IMR-90 (cell line): ENCODE results near the gene STMN3. TPM values are rescaled to one million over a fixed set of nuclear protein-coding genes. Genes with fewer than 3 reads are reported as not detected.
"Not testable (repeated sequence)": the region's sequence is repeated elsewhere in the genome, so short reads cannot be mapped to it uniquely, and the experiment has no call there.

Source experiments
- ATAC-seq: fragments of 200-7000 bp; cut with Tn5 transposase; 2 replicates; pipeline ENCODE4 v1.9.1; 2020; ENCODE audit warnings: low read depth, mild to moderate bottlenecking, moderate library complexity
- BruUV-seq: library from RNA; stranded (reverse); fragments of 400-500 nt; replicated peaks from 2 replicates; lab custom pipeline; 2021; lab: Mats Ljungman, UMichigan
- CTCF ChIA-PET: fragments of 300-600 bp; formaldehyde crosslinking; extraction: SDS; loops from one replicate; lab custom pipeline; 2021; ENCODE audit warnings: antibody characterized with exemption; lab: Yijun Ruan, JAX
- POLR2A ChIA-PET: fragments of 300-600 bp; sonication (Branson Sonifier 250); formaldehyde crosslinking; loops from one replicate; lab custom pipeline; 2022; ENCODE audit warnings: antibody characterized with exemption; ENCODE audit not compliant: unreplicated experiment; lab: Charles Lee
- DNase-seq: peaks from one replicate; pipeline ENCODE4 v3.0.0; 2013
- H2AFZ ChIP-seq: replicated peaks from 2 replicates; pipeline ENCODE3; 2013; ENCODE audit warnings: low read length, mild to moderate bottlenecking; ENCODE audit not compliant: poor library complexity
- H2AK5ac ChIP-seq: 2 replicates; pipeline ENCODE4 v1.6.1; 2013; ENCODE audit warnings: low read depth, low read length, inconsistent platforms
- H2AK9ac ChIP-seq: replicated peaks from 2 replicates; pipeline ENCODE3; 2013; ENCODE audit warnings: mild to moderate bottlenecking, low read depth, low read length, moderate library complexity; ENCODE audit not compliant: poor library complexity
- H2BK120ac ChIP-seq: 2 replicates; pipeline ENCODE4 v1.6.1; 2013; ENCODE audit warnings: low read depth, low read length, inconsistent platforms
- H2BK15ac ChIP-seq: 3 replicates; pipeline ENCODE4 v1.6.1; 2013; ENCODE audit warnings: low read depth, low read length, inconsistent platforms
- H2BK20ac ChIP-seq: 2 replicates; pipeline ENCODE4 v1.6.1; 2013; ENCODE audit warnings: low read depth, mild to moderate bottlenecking, inconsistent platforms, low read length, moderate library complexity
- H2BK5ac ChIP-seq: 2 replicates; pipeline ENCODE4 v1.6.1; 2013; ENCODE audit warnings: mild to moderate bottlenecking, low read depth, low read length, inconsistent platforms; ENCODE audit not compliant: poor library complexity, severe bottlenecking
- H3K14ac ChIP-seq: replicated peaks from 2 replicates; pipeline ENCODE4 v1.6.1; 2013; ENCODE audit warnings: low read depth, low read length, inconsistent platforms
- H3K18ac ChIP-seq: 2 replicates; pipeline ENCODE4 v1.6.1; 2013; ENCODE audit warnings: low read depth, low read length, control low read depth
- H3K23ac ChIP-seq: 2 replicates; pipeline ENCODE4 v1.6.1; 2013; ENCODE audit warnings: low read depth, low read length, inconsistent platforms
- H3K27ac ChIP-seq: 2 replicates; pipeline ENCODE4 v1.5.1; 2013; ENCODE audit warnings: mild to moderate bottlenecking, control low read depth, low read length; ENCODE audit not compliant: insufficient read depth
- H3K27me3 ChIP-seq: 2 replicates; pipeline ENCODE4 v1.6.1; 2013; ENCODE audit warnings: low read length; ENCODE audit not compliant: control insufficient read depth, insufficient read depth
- H3K36me3 ChIP-seq: 2 replicates; pipeline ENCODE4 v1.6.1; 2013; ENCODE audit warnings: low read length, mixed read lengths; ENCODE audit not compliant: control insufficient read depth, insufficient read depth
- H3K4ac ChIP-seq: 2 replicates; pipeline ENCODE4 v1.6.1; 2013; ENCODE audit warnings: low read depth, low read length, inconsistent platforms
- H3K4me1 ChIP-seq: 2 replicates; pipeline ENCODE4 v1.6.1; 2013; ENCODE audit warnings: low read length, mixed read lengths; ENCODE audit not compliant: control insufficient read depth, insufficient read depth
- H3K4me2 ChIP-seq: 2 replicates; pipeline ENCODE4 v1.6.1; 2013; ENCODE audit warnings: low read depth, mild to moderate bottlenecking, control low read depth, low read length, moderate library complexity
- H3K4me3 ChIP-seq: 2 replicates; pipeline ENCODE4 v1.5.1; 2013; ENCODE audit warnings: low read depth, mild to moderate bottlenecking, control low read depth, low read length, moderate library complexity; ENCODE audit not compliant: insufficient read depth
- H3K56ac ChIP-seq: 2 replicates; pipeline ENCODE4 v1.6.1; 2013; ENCODE audit warnings: low read length, inconsistent platforms; ENCODE audit not compliant: insufficient read depth; ENCODE audit errors: extremely low read depth
- H3K79me1 ChIP-seq, 2 experiments: 2 replicates each; pipeline ENCODE4 v1.6.1; 2013; ENCODE audit warnings: low read length in 2 of 2, inconsistent platforms in 1 of 2, low read depth in 1 of 2
- H3K9ac ChIP-seq: 2 replicates; pipeline ENCODE4 v1.6.1; 2013; ENCODE audit warnings: low read depth, low read length, control low read depth
- H3K9me1 ChIP-seq: 2 replicates; pipeline ENCODE4 v1.6.1; 2013; ENCODE audit warnings: low read length, inconsistent platforms; ENCODE audit not compliant: insufficient read depth
- H3K9me3 ChIP-seq: 2 replicates; pipeline ENCODE4 v1.6.1; 2013; ENCODE audit warnings: low read length; ENCODE audit not compliant: control insufficient read depth, insufficient read depth
- H4K20me1 ChIP-seq: 2 replicates; pipeline ENCODE4 v1.6.1; 2013; ENCODE audit warnings: low read length, inconsistent platforms; ENCODE audit not compliant: insufficient read depth
- H4K5ac ChIP-seq: 2 replicates; pipeline ENCODE4 v1.6.1; 2013; ENCODE audit warnings: mild to moderate bottlenecking, low read depth, low read length, control low read depth
- H4K8ac ChIP-seq, 2 experiments: 2 replicates each; pipeline ENCODE4 v1.6.1; 2013; ENCODE audit warnings: low read depth in 2 of 2, low read length in 2 of 2, control low read depth in 1 of 2, inconsistent platforms in 1 of 2
- H4K91ac ChIP-seq: 2 replicates; pipeline ENCODE4 v1.6.1; 2013; ENCODE audit warnings: low read depth, low read length, inconsistent platforms; ENCODE audit not compliant: insufficient read depth
- CHD1 ChIP-seq: IDR thresholded peaks from 2 replicates; pipeline ENCODE4 v1.6.1; 2012; ENCODE audit warnings: low read depth, low read length, improper control_type of control experiment
- POLR2A ChIP-seq: IDR thresholded peaks from 2 replicates; pipeline ENCODE4 v1.6.1; 2012; ENCODE audit warnings: mild to moderate bottlenecking, low read depth, low read length
- WGBS, 2 experiments: methylation state at CpG; one replicate each; pipeline versions ENCODE4 v1.1.5 to v1.1.7; 2013; ENCODE audit warnings: missing lambda C conversion rate in 2 of 2; ENCODE audit not compliant: insufficient read length in 1 of 2; ENCODE audit errors: extremely low coverage in 2 of 2; 5-methylcytosine and 5-hydroxymethylcytosine counted together
- dilution Hi-C: fragments of 300-500 bp; cut with HindIII; formaldehyde crosslinking; loops from one replicate; pipeline ENCODE4 v1.14.3; 2018; ENCODE audit warnings: low sequenced_read_pairs; ENCODE audit not compliant: unreplicated experiment
- in situ Hi-C: fragments of 300-500 bp; cut with MboI; formaldehyde crosslinking; loops from 3 replicates; pipeline ENCODE4 v1.14.3; 2019; ENCODE audit warnings: low sequenced_read_pairs, inconsistent platforms, mixed read lengths
- intact Hi-C: fragments of 100-400 bp; cut with micrococcal nuclease; formaldehyde crosslinking; loops from 2 replicates; pipeline ENCODE4 v1.10.0; 2022
- polyA plus RNA-seq, 3 experiments: library from polyadenylated mRNA; depleted of rRNA; stranded (reverse); fragments of >200 nt; gene quantifications; 2 replicates each; pipeline ENCODE4 v1.2.3, GENCODE V29; 2012; ENCODE audit warnings: low replicate concordance in 1 of 3
- total RNA-seq: library from RNA; depleted of rRNA; stranded (reverse); fragments of >200 nt; gene quantifications from 2 replicates; pipeline ENCODE4 v1.2.3, GENCODE V29; 2012
- TF ChIP-seq, protein P1 (sequence below): conservative IDR thresholded peaks from 2 replicates; pipeline ENCODE4 v1.5.1; 2012; ENCODE audit warnings: mild to moderate bottlenecking, low read depth, low read length, improper control_type of control experiment

STMN3 gene
- total and polyA plus RNA-seq, 2 of the 4 experiments (the other 2 are of a cell fraction): 20.3 to 62.3 TPM

DNA sequence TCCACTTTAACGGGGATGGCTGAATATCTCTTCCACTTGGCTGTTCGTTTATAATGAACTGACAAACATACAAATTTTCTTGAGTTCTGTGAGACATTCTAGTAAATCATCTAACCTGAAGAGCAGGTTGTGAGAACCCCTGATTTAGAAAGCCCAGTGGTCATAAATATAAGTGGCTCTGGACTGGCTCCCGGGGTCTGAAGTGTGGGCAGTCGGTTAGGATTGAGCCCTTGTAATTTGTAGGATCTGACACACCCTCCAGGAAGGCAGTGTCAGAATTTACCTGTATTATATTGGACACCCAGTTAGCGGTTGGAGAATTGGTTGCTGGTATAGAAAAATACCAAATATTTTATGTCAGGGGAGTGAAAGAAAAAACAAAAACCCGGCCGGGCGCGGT is 19.5 kb downstream of the STMN3 start:
- no peak overlapping the region for H3K14ac ChIP-seq
- peaks cover 2% of the 10 kb centered on the region; the same call in 1 of the 2 replicates for H3K4me1 ChIP-seq
- TF ChIP-seq, protein P1, sequence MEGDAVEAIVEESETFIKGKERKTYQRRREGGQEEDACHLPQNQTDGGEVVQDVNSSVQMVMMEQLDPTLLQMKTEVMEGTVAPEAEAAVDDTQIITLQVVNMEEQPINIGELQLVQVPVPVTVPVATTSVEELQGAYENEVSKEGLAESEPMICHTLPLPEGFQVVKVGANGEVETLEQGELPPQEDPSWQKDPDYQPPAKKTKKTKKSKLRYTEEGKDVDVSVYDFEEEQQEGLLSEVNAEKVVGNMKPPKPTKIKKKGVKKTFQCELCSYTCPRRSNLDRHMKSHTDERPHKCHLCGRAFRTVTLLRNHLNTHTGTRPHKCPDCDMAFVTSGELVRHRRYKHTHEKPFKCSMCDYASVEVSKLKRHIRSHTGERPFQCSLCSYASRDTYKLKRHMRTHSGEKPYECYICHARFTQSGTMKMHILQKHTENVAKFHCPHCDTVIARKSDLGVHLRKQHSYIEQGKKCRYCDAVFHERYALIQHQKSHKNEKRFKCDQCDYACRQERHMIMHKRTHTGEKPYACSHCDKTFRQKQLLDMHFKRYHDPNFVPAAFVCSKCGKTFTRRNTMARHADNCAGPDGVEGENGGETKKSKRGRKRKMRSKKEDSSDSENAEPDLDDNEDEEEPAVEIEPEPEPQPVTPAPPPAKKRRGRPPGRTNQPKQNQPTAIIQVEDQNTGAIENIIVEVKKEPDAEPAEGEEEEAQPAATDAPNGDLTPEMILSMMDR: no peak
- TF ChIP-seq POLR2A: no peak
- TF ChIP-seq CHD1: no peak
- dilution Hi-C loops: no loop called here
- no peak overlapping the region for H3K56ac ChIP-seq
- intact Hi-C loops: no loop called here
- no peak overlapping the region for H2AK5ac ChIP-seq
- H3K4ac ChIP-seq: no peak overlapping the region
- H3K27ac ChIP-seq: no peak overlapping the region
- no peak overlapping the region for H2AK9ac ChIP-seq
- no CpG with 5 or more reads among the region's 9 CpGs for WGBS, 2 experiments
- no peak overlapping the region for H3K4me2 ChIP-seq
- H2BK5ac ChIP-seq: no peak overlapping the region
- in situ Hi-C loops: no loop called here
- BruUV-seq: no TSS peak
- no peak overlapping the region for H4K8ac ChIP-seq
- H3K36me3 ChIP-seq: no peaks in the 10 kb centered on the region
- peaks cover 6 to 10% of the 10 kb centered on the region in 2 experiments for H3K79me1 ChIP-seq
- no peak for DNase-seq
- H3K23ac ChIP-seq: no peak overlapping the region
- H2BK120ac ChIP-seq: no peak overlapping the region
- no peaks in the 10 kb centered on the region; the same call in 1 of the 2 replicates for H3K9me1 ChIP-seq
- no peak overlapping the region for H4K91ac ChIP-seq
- no peak overlapping the region for H4K5ac ChIP-seq
- H3K9ac ChIP-seq: no peak overlapping the region
- H2BK15ac ChIP-seq: no peak overlapping the region
- ChIA-PET POLR2A (no interaction called here), CTCF (no interaction called here)
- no peaks in the 10 kb centered on the region for H3K9me3 ChIP-seq
- no peak overlapping the region for H2BK20ac ChIP-seq
- H2AFZ ChIP-seq: no peak overlapping the region
- ATAC-seq: no peak
- no peaks in the 10 kb centered on the region for H3K27me3 ChIP-seq
- H4K20me1 ChIP-seq: no peaks in the 10 kb centered on the region
- H3K4me3 ChIP-seq: no peak overlapping the region
- H3K18ac ChIP-seq: no peak overlapping the region

DNA sequence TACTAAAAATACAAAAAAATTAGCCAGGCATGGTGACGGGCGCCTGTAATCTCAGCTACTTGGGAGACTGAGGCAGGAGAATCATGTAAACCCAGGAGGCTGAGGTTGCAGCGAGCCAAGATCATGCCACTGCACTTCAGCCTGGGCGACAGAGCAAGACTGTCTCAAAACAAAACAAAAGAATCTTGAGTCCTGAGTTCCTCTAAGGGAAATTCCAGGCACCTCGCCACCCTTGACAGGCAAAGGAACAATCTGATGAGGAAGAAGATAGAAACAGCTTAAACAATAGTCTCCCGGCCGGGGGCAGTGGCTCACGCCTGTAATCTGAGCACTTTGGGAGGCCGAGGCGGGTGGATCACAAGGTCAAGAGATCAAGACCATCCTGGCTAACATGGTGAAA is 21.8 kb downstream of the STMN3 start:
- intact Hi-C loops: not testable (repeated sequence)

More for the DNA sequence above, 21.8 kb downstream of the STMN3 start:
- H4K20me1 ChIP-seq, in situ Hi-C loops, BruUV-seq, H2AK9ac ChIP-seq, DNase-seq, H4K91ac ChIP-seq, H2AFZ ChIP-seq, H3K18ac ChIP-seq, H3K9me3 ChIP-seq, H3K9ac ChIP-seq, H3K23ac ChIP-seq, H2BK20ac ChIP-seq, H2BK5ac ChIP-seq, H4K5ac ChIP-seq, ATAC-seq, H2BK120ac ChIP-seq, H3K4me3 ChIP-seq, H3K4ac ChIP-seq, H3K9me1 ChIP-seq, H4K8ac ChIP-seq, H2BK15ac ChIP-seq, CTCF ChIA-PET, H3K4me1 ChIP-seq, H3K14ac ChIP-seq, H3K27ac ChIP-seq, POLR2A ChIA-PET, H2AK5ac ChIP-seq, H3K56ac ChIP-seq, H3K27me3 ChIP-seq, dilution Hi-C loops, H3K4me2 ChIP-seq, H3K36me3 ChIP-seq: not testable (repeated sequence)
- 83% methylated on average over 2 of the region's 10 CpGs; no CpG with 5 or more reads in 1 of the 2 experiments for WGBS, 2 experiments
- H3K79me1 ChIP-seq: peaks cover 18 to 24% of the 10 kb centered on the region in 2 experiments
